Ovary (tissue), 10 donors: ENCODE results near the gene ANKDD1A. TPM values are rescaled to one million over a fixed set of nuclear protein-coding genes. Genes with fewer than 3 reads are reported as not detected.

ENCODE experiments used
- DNase-seq, 5 donors: peaks; one replicate each; pipeline ENCODE4 v3.0.0-alpha.2; 2019 to 2020
- H3K27ac ChIP-seq, 2 donors: fragments of 200-600 bp; one replicate each; pipeline versions ENCODE4 v1.5.1 to v1.8.0; 2019 to 2022
- H3K27me3 ChIP-seq: fragments of 200-600 bp; one replicate; pipeline ENCODE4 v1.8.0; 2022
- H3K36me3 ChIP-seq: fragments of 200-600 bp; sonication (generic); one replicate; pipeline ENCODE4 v1.5.1; 2019
- H3K4me1 ChIP-seq: one replicate; pipeline ENCODE4 v1.8.1; 2013; ENCODE audit warnings: mild to moderate bottlenecking, moderate library complexity; ENCODE audit not compliant: insufficient read depth
- H3K4me3 ChIP-seq: fragments of 200-600 bp; sonication (generic); one replicate; pipeline ENCODE4 v1.5.1; 2017
- H3K9me3 ChIP-seq, 2 donors: fragments of 200-600 bp in 1 of 2; sonication (generic) in 1 of 2; one replicate each; pipeline versions ENCODE4 v1.5.1 to v1.8.1; 2013 to 2019; ENCODE audit warnings: mild to moderate bottlenecking in 1 of 2, moderate library complexity in 1 of 2
- CTCF ChIP-seq, 3 donors: fragments of 450-650 bp in 2 of 3; fragments of 200-600 bp in 1 of 3; IDR thresholded peaks; one replicate each; pipeline versions ENCODE4 v1.5.1 to v1.8.0; 2016 to 2022; ENCODE audit warnings: antibody characterized with exemption in 3 of 3, mild to moderate bottlenecking in 1 of 3
- EP300 ChIP-seq: sonication (generic); formaldehyde crosslinking; IDR thresholded peaks from one replicate; pipeline ENCODE4 v1.6.1; 2017; ENCODE audit warnings: antibody characterized with exemption
- POLR2A ChIP-seq: fragments of 450-650 bp; IDR thresholded peaks from one replicate; pipeline ENCODE4 v1.6.1; 2017; ENCODE audit warnings: antibody characterized with exemption, mild to moderate bottlenecking, moderate library complexity
- WGBS, 3 donors: extraction: QIAGEN DNeasy Blood & Tissue Kit in 1 of 3; methylation state at CpG; one replicate each; pipeline versions ENCODE4 v1.1.5 to v1.1.7; 2013 to 2017; 5-methylcytosine and 5-hydroxymethylcytosine counted together
- intact Hi-C, 4 donors: fragments of 100-400 bp; cut with DNase I; formaldehyde crosslinking; loops; one replicate each; pipeline versions ENCODE4 v1.11.0 to v1.15.1; 2022 to 2023
- long read RNA-seq, 3 donors: library from polyadenylated mRNA in 2 of 3; unstranded in 2 of 3; transcript quantifications; one replicate each; pipeline ENCODE4 v2.0.0 and lab custom pipeline, GENCODE V29; 2021 to 2026
- polyA plus RNA-seq, 2 donors: library from polyadenylated mRNA; stranded (reverse); fragments of 200-250 nt in 1 of 2; fragments of 350-450 nt in 1 of 2; fragmentation: Illumina TruSeq in 1 of 2; extraction: RNeasy Lipid Tissue Mini Kit (QIAGEN cat#74804) in 1 of 2; gene quantifications; one replicate each; pipeline ENCODE4 v1.2.3, GENCODE V29; 2013 to 2014
- total RNA-seq, 7 donors: library from RNA; depleted of rRNA in 2 of 7; stranded (reverse); fragments of >200 nt in 2 of 7; fragmentation: NEBNext Ultra II Directional in 3 of 7; extraction: Animal tissue kit (Norgen Biotek cat#: 25700) in 3 of 7; gene quantifications; one replicate each; pipeline versions ENCODE4 v1.1.0 to v1.2.4, GENCODE V29; 2016 to 2023
- donor health status: DM: no; HTN: no; CAD: no; lungs with moderate emphysema.
- donor health status: DM: no; HTN: no; CAD: no.
- donor health status: Bipolar disorder and iron deficiency.
- donor health status: DM: yes; HTN: yes; CAD: no.
- donor health status: DM: no; HTN: no; CAD: no.
- donor health status: DM: yes; HTN: yes; CAD: no.

ANKDD1A gene
- 10 to 100 TPM in 5 of 7 donors, 1 to 10 TPM in 2; 5.7 to 29.4 (median 12.1) TPM for total RNA-seq
- 1 to 10 TPM; 6.2 to 10.0 TPM for polyA plus RNA-seq
- long read RNA-seq, donor 1, partial matches to known transcripts: 3 of 26 reads
- long read RNA-seq, donor 1, other reads (novel, unspliced or antisense): 22 of 26 reads
- long read RNA-seq, donor 2, partial matches to known transcripts: 158 of 163 reads
- long read RNA-seq, donor 2, other reads (novel, unspliced or antisense): 5 of 163 reads
- long read RNA-seq, donor 3, partial matches to known transcripts: 4 of 19 reads
- long read RNA-seq, donor 3, other reads (novel, unspliced or antisense): 15 of 19 reads

DNA sequence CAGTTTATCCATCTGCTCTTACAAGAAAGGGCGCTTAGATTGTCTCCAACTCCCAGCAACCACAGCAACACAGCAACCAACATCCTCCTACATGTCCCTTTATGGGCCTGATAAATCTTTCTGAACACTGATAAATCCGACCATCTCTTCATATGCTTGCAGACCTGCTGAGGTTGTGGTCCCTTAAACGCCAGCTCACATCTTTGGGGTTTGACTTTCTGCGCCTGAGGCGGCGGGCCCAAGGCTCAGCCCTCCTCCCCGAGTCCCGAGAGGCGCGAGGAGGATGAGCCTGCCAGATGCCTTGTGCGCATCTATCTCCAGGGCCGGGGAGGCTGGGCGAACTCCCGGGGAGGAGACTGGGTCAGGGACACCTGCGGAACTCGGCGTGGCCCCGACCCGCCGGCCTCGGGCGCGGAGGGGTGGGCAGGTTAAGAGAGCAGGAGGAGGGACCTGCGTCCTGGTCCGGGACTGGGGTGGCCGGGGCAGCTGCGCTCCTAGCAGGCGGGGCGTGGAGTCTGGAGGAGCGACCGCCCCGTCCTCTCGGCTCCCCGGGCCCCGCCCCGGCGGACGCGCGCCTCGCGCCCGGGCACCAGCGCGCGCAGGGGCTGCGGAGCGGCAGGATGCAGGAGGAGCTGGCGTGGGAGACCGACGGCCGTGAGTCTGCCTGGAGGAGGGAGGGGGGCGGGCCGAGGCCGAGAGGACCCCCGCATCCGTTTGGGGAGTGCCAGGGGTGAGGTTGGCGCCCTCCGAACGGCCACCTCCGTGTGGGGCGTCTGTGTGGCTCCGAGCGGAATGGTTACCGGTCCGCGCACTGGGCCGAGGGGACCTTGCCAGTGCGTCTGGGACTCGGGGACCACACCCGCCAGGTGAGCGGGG lies at the start of gene ANKDD1A:
Gene ANKDD1A, plus strand, starts transcription at position 592 of the 876 bp plus-strand sequence. Its CDS starts 29 bp downstream, at position 621.
- H3K36me3 ChIP-seq: no peaks in the 10 kb centered on the region
- peaks cover 4% of the 10 kb centered on the region for H3K4me1 ChIP-seq
- H3K4me3 ChIP-seq: peak within 1 kb of the TSS; percentile 54
- H3K27ac ChIP-seq: peak within 1 kb of the TSS; percentile 37 to 41
- DNase-seq: peak; percentile 79 to 87 (median 80)
- intact Hi-C loops: no loop called here
- H3K27me3 ChIP-seq: no peaks in the 10 kb centered on the region
- TF ChIP-seq CTCF (IDR thresholded peaks at IDR 0.05) (no peak), POLR2A (peak; percentile 46)
- WGBS, 3 donors: 2 to 4% (median 3%) methylated on average over 46 to 72 of the region's 72 CpGs
- H3K9me3 ChIP-seq: no peaks in the 10 kb centered on the region

DNA sequence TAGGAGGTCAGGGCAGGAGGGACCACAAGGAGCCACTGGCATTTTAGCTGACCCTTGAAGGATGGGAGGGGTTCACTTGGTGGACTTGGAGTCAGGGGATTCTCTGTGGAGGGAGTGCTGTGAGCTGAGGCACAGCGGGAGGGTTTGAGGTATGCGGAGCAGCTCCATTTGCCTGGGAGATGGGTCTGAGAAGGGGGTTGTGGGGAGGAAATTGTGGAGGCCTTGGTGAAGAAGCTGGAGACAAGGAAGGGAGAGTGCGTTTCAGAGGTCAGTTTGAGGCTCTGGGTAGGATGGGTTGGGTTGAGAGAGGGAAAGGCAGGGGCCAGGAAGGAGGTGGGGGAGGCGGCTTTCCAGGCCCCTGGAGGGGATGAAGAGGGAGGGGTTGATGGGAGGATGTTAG lies 49.7 kb upstream of the ANKDD1A start:
- no peak for DNase-seq
- Histone ChIP-seq H3K9me3 (no peaks in the 10 kb centered on the region), H3K27me3 (no peaks in the 10 kb centered on the region), H3K4me3 (no peak overlapping the region), H3K36me3 (no peaks in the 10 kb centered on the region), H3K27ac (no peak overlapping the region), H3K4me1 (peaks cover 31% of the 10 kb centered on the region)
- intact Hi-C loops: no loop called here
- WGBS, 3 donors: 86 to 87% (median 86%) methylated on average over 4 of the region's 4 CpGs
- no peak for TF ChIP-seq POLR2A
- no peak for TF ChIP-seq CTCF (IDR thresholded peaks at IDR 0.05)
- no peak for TF ChIP-seq EP300

DNA sequence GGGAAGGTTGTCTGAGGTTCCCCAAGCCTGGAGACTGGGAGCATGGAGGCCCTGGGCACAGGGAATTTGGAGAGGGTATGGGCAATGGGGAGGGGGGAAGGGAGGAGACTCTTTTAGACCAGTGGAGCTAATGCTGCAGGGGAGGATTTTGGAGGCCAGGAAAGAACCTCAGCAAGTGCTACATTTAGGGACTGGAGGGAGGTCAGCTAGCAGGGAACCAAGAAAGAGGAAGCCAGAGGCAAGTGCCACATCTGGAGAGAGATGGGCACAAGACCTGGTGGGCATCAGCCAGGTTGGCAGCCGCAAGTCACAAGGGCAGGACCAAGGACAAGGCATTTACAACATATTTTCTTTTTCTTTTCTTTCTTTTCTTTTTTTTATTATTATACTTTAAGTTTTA lies 49.3 kb upstream of the ANKDD1A start:
- H3K4me1 ChIP-seq: peaks cover 31% of the 10 kb centered on the region
- DNase-seq: no peak
- no peaks in the 10 kb centered on the region for H3K9me3 ChIP-seq
- no peak for TF ChIP-seq POLR2A
- no peak for TF ChIP-seq EP300
- TF ChIP-seq CTCF (IDR thresholded peaks at IDR 0.05): no peak
- H3K27ac ChIP-seq: no peak overlapping the region
- intact Hi-C loops: no loop called here
- 94 to 100% (median 100%) methylated on average over 1 of the region's 1 CpG for WGBS, 3 donors
- H3K36me3 ChIP-seq: no peaks in the 10 kb centered on the region
- no peaks in the 10 kb centered on the region for H3K27me3 ChIP-seq
- no peak overlapping the region for H3K4me3 ChIP-seq

GRCh38 chr15:64864068-64864467 lies 47.6 kb upstream of the ANKDD1A start:
- peaks cover 26% of the 10 kb centered on the region for H3K4me1 ChIP-seq
- H3K36me3 ChIP-seq: no peaks in the 10 kb centered on the region
- no peak overlapping the region for H3K4me3 ChIP-seq
- intact Hi-C loops: no loop called here
- H3K27ac ChIP-seq: no peak overlapping the region
- no peaks in the 10 kb centered on the region for H3K9me3 ChIP-seq
- 78 to 83% (median 79%) methylated on average over 1 of the region's 1 CpG for WGBS, 3 donors
- no peaks in the 10 kb centered on the region for H3K27me3 ChIP-seq
- DNase-seq: no peak
- TF ChIP-seq POLR2A (no peak), CTCF (IDR thresholded peaks at IDR 0.05) (no peak), EP300 (no peak)
